ELF-1 (cell line): Measurements from ENCODE around the gene TSFM.
A peak's percentile ranks its signal among the peaks of the same experiment; 100 is the strongest.
"Not testable (repeated sequence)": the region's sequence is repeated elsewhere in the genome, so short reads cannot be mapped to it uniquely, and the experiment has no call there.

Experiments used
- DNase-seq: peaks from one replicate; pipeline ENCODE4 v3.0.0-alpha.2; 2016; ENCODE audit warnings: low read depth, low spot score

Gene TSFM

DNA sequence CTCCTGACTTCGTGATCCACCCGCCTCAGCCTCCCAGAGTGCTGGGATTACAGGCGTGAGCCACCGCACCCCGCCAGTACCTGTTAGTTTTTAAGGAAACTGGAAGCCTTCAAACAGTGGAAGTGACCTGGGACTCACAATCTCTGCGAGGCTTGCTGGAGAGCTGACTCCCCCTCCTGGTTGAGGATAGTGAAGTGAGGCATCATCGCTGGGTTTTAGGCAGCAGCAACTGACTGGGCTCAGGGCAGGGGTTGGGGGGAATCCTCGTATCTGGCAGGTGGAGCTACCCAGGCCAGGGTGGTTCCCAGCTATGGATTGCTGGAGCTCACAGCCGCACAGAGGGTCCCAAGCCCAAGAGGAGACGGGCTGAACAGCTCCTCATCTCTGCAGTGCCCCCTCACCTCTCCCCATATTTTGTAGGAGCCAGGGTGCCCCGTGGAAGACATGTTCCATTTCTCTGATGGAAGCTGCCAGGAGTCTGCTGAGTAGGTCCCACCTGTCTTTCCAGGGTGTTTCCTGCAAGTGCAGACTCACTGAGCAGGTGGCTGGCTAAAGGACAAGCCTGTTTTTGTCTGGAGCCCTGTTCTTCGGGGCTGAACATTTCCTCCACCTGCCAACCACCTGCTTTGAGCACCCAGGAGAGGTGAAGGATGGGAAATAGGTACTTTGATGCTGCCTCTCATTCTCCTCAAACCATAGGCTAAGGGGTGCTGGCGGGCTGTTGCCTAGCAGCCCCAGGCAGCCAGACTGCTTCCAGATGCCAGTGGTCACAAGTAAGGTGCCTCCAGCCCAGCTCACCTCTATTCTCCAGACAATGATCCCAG, 32.8 kb downstream of the TSFM start:
- DNase-seq, result peak; percentile 65

- no peak for DNase-seq
Observed at GRCh38 chr12:57816001-57816854, 33.6 kb downstream of the TSFM start.

GRCh38 chr12:57816855-57817151, 34.2 kb downstream of the TSFM start:
- DNase-seq, result no peak

DNA sequence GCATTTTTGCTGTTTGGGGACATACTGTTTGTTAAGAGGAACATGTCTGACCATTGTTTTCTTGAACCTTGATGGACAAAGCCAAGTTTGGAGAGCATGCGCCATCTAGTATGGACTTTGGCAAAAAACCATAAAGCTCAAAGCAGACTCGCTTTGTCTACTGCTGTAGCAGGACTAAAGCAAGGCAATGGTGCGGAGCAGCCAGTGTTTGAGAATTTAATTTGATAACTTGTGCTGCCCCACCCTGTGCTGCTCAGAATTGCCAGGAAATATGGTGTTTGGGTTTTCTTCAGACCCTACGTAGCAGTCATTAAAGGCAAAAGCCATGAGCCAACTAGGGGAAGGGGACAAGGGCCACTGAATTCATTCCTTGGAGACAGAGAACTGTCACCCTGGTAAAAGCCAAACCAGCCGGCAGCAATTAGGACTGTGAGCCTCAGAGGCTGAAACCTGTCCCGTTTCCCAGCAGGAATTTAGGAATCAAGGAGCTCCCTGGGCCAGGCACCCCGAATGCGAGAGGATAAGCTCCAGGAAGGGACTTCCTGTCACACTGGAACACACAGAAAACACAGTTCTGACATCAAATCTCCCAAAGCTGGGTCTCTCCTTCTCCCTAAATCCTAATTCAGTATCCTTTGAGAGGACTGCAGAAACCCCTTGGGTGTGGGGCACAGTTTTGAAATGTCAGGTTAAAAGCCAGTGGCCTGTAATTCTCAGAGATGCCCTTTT, 34.8 kb downstream of the TSFM start:
- no peak for DNase-seq

GRCh38 chr12:57817990-57818331, 35.4 kb downstream of the TSFM start:
- not testable (repeated sequence) for DNase-seq

GRCh38 chr12:57820119-57820518, 37.5 kb downstream of the TSFM start:
- DNase-seq, result not testable (repeated sequence)

- not testable (repeated sequence) for DNase-seq
Observed at GRCh38 chr12:57821015-57821414, 38.4 kb downstream of the TSFM start.

DNA sequence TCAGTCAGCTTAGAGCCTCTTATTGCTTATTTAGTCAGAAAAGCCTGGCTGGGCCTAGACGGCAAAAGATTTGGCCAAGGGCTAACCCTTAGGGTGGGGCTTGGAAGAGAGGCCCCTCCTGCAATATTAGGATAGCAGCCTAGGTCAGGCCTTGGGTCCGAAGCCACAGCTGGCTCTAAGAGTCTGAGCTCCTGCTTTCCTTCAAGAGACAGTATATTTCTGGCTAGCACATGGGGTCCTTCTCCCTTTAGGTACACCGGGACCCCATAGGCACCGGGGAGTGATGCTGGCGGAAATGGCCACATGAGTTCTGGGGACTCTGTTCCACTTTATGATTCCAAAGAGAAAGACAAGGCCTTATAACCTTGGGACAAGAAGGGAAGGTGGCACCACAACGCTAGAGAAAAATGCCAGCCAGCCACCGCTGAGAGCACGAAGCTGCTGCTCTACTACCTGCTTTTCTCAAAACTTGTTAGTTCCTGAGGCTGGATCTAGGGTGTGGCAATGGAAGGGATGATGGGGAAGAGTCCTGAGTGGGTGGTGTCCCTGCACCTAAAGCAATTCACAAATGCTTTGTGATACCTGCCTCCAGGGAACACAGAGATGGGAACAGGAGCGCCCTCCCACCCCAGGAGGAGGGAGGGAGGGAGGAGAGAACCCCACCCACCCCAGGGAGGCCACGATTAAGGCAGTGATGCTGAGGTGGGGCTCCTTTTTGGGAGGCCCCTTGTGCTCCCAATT, 39.1 kb downstream of the TSFM start:
- DNase-seq, result no peak

- no peak for DNase-seq
Observed at GRCh38 chr12:57822392-57823130, 40.0 kb downstream of the TSFM start.

- DNase-seq, result no peak
Observed at GRCh38 chr12:57823131-57823907, 40.7 kb downstream of the TSFM start.

DNA sequence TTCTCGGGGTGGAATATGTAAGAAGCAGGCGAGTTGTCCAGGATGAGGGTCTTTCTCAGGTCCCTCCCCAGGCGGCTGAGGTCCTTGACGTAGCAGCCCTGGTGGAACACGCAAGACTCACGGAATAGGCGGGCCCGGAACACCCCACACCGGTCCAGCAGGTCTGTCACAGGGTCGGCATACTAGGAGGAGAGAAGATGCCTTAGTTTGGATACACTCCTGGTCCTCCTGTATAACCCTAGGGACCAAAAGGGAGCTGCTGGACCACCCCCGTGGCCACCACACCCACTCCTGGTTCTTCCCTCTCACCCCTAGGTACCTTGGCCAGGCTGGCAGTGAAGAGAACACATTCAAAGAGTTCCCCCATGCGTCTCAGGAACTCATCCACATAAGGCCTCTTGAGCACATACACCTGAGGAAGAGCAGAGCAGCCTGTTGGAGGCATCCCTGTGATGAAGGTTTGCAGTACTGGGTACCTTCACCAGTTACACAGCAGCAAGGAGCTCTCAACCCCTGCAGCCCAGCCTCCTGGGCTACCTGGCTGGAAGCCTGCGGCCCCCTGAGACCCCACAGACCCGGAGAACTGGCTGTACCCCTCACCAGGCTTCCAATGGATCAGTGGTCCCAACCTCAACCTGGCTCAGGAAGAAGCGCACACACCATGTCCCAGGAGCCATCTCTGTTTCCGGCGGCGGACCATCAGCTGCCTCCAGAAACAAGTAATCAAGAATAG, 41.5 kb downstream of the TSFM start:
- DNase-seq, result no peak

DNA sequence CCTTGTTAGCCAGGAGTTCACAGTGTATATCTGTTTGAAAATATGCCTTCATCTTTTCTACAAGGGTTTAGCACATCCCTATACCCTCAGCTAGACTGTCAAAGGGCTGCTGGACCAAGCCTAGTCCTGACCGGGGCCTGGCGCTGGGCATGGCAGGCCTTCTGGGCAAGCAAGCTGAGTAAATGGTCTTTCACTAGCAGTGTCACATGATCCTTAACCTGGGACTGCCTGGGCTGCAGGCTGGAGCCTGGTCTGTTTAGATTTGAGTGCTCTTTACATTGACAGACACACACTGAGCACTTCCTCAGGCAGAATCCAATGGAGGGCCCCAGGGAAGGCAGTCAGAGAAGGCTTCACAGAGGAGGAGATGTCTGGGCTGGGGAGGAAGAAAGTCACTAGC, 42.9 kb downstream of the TSFM start:
- no peak for DNase-seq

DNA sequence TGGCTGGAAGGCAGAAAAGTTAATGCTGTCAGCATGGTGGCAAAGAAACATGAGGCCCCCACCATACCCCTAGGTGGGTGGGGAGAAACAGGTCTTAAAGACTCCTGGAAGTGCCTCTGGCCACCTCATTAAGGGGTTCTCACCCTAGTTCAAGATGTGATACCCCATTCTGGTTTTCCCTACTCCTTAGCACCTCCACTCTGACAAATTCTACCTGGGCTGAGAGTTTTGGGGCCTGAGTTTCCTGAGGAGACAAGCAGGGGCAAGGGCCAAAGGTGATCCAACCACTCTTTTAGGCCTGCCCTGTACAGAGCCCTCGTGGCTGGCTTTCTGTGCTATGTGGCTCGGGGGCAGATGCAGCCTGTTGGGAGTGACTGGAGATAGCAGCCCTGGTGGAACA, 43.8 kb downstream of the TSFM start:
- DNase-seq, result no peak

GRCh38 chr12:57826966-57827365, 44.4 kb downstream of the TSFM start:
- no peak for DNase-seq

- DNase-seq, result no peak
Observed at GRCh38 chr12:57829025-57829777, 46.6 kb downstream of the TSFM start.

DNA sequence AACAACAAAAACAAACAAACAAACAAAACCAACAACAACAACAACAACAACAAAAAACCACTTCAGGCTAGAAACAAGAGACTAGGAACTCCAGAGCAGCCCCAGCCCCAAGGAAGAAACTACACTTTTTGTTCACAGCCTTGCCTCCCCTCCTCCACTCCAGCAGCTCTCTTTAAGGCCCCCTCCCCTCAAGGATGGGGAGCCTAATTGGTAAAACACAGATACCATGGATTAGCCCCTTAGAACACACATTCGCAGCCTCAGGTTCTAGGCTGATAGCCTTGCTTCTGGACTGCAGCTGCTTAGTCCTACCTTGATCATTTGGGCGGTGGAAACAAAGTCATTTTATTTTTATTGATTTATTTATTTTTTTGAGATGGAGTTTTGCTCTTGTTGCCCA, 47.8 kb downstream of the TSFM start:
- no peak for DNase-seq

- no peak for DNase-seq
Observed at GRCh38 chr12:57832966-57833365, 50.4 kb downstream of the TSFM start.

- DNase-seq, result no peak
Observed at GRCh38 chr12:57833672-57834071, 51.1 kb downstream of the TSFM start.
